Activated CD4-positive, alpha-beta T cell treated with anti-CD3 and anti-CD28 coated beads, Interleukin-2, amount 50 U/mL, for 24 hours (primary cell): ENCODE results near the gene CENPX.

Source experiments
- DNase-seq, 2 donors: peaks; one replicate each; pipeline ENCODE4 v3.0.0-alpha.2; 2020; ENCODE audit warnings: low read depth in 1 of 2, low spot score in 1 of 2

The CENPX gene

GRCh38 chr17:82022310-82022980 lies at the start of gene CENPX:
Gene CENPX, minus strand, starts transcription at chr17:82022878. Its CDS starts 17 bp downstream, at chr17:82022861.
- DNase-seq = no peak

GRCh38 chr17:82070611-82071010 lies 47.9 kb upstream of the CENPX start:
- no peak for DNase-seq

- DNase-seq = peak; percentile 53 to 70
Measured at GRCh38 chr17:82065638-82066303, 43.1 kb upstream of the CENPX start, which contains the start of gene DUS1L. Gene DUS1L, minus strand, starts transcription at chr17:82065804. Its CDS starts 745 bp downstream, at chr17:82065059.

- DNase-seq = peak in 1 of 2 donors; percentile 32
Measured at GRCh38 chr17:82065193-82065637, 42.5 kb upstream of the CENPX start.

- DNase-seq = no peak
Measured at GRCh38 chr17:82064433-82065192, 41.9 kb upstream of the CENPX start.

- no peak for DNase-seq
Measured at GRCh38 chr17:82063424-82064415, 41.0 kb upstream of the CENPX start.

- no peak for DNase-seq
Measured at GRCh38 chr17:82062984-82063368, 40.3 kb upstream of the CENPX start.

GRCh38 chr17:82062076-82062983 lies 39.7 kb upstream of the CENPX start:
- no peak for DNase-seq

- no peak for DNase-seq
Measured at GRCh38 chr17:82061047-82061925, 38.6 kb upstream of the CENPX start.

- DNase-seq = no peak
Measured at GRCh38 chr17:82060614-82061013, 37.9 kb upstream of the CENPX start.

GRCh38 chr17:82060001-82060380 lies 37.3 kb upstream of the CENPX start:
- no peak for DNase-seq

GRCh38 chr17:82059272-82060000 lies 36.8 kb upstream of the CENPX start:
- DNase-seq = no peak

- DNase-seq = no peak
Measured at GRCh38 chr17:82058855-82059249, 36.2 kb upstream of the CENPX start.

- DNase-seq = no peak
Measured at GRCh38 chr17:82058230-82058854, 35.7 kb upstream of the CENPX start.

GRCh38 chr17:82056729-82057621 lies 34.3 kb upstream of the CENPX start:
- no peak for DNase-seq

GRCh38 chr17:82055965-82056728 lies 33.5 kb upstream of the CENPX start:
- no peak for DNase-seq
